A673 (cell line): Measurements from ENCODE around the gene TBX3. TPM values are rescaled to one million over a fixed set of nuclear protein-coding genes. Genes with fewer than 3 reads are reported as not detected.
"Not testable (repeated sequence)": the region's sequence is repeated elsewhere in the genome, so short reads cannot be mapped to it uniquely, and the experiment has no call there.

Source experiments
- BruUV-seq: library from RNA; stranded (reverse); fragments of 400-500 nt; replicated peaks from 2 replicates; lab custom pipeline; 2021; lab: Mats Ljungman, UMichigan
- CTCF ChIA-PET: fragments of 300-600 bp; sonication (Branson Sonifier 250); formaldehyde crosslinking; loops from one replicate; lab custom pipeline; 2022; ENCODE audit warnings: antibody characterized with exemption; lab: Charles Lee
- POLR2A ChIA-PET: fragments of 300-600 bp; sonication (Branson Sonifier 250); formaldehyde crosslinking; loops from one replicate; lab custom pipeline; 2022; ENCODE audit warnings: antibody characterized with exemption; ENCODE audit not compliant: low non-redundant PET; lab: Charles Lee
- DNase-seq: peaks from one replicate; pipeline ENCODE4 v3.0.0-alpha.2; 2015; ENCODE audit warnings: low spot score
- H3K27ac ChIP-seq: fragments of 200-600 bp; sonication (generic); 2 replicates; pipeline ENCODE4 v1.5.1; 2016; ENCODE audit warnings: mixed run types, low read depth, mild to moderate bottlenecking, mixed read lengths, antibody characterized with exemption, low read length; ENCODE audit not compliant: poor library complexity, severe bottlenecking
- H3K27me3 ChIP-seq: fragments of 200-600 bp; sonication (generic); replicated peaks from 2 replicates; pipeline ENCODE4 v1.6.1; 2017; ENCODE audit warnings: mixed run types, low read depth, mild to moderate bottlenecking, mixed read lengths, antibody characterized with exemption, low read length; ENCODE audit not compliant: insufficient read depth, poor library complexity
- H3K36me3 ChIP-seq: fragments of 200-600 bp; sonication (generic); 2 replicates; pipeline ENCODE4 v1.6.1; 2016; ENCODE audit warnings: mixed run types, mild to moderate bottlenecking, mixed read lengths, antibody characterized with exemption, low read length; ENCODE audit not compliant: insufficient read depth, poor library complexity, severe bottlenecking
- H3K4me1 ChIP-seq: fragments of 200-600 bp; sonication (generic); 2 replicates; pipeline ENCODE4 v1.6.1; 2017; ENCODE audit warnings: mixed run types, mild to moderate bottlenecking, mixed read lengths, antibody characterized with exemption, low read length; ENCODE audit not compliant: insufficient read depth, poor library complexity, severe bottlenecking
- H3K4me3 ChIP-seq: fragments of 200-600 bp; sonication (generic); 2 replicates; pipeline ENCODE4 v1.5.1; 2016; ENCODE audit warnings: low read depth, mixed run types, mild to moderate bottlenecking, mixed read lengths, low read length; ENCODE audit not compliant: poor library complexity, severe bottlenecking
- H3K9me3 ChIP-seq: fragments of 200-600 bp; sonication (generic); 2 replicates; pipeline ENCODE4 v1.6.1; 2016; ENCODE audit warnings: mixed run types, low read depth, mild to moderate bottlenecking, mixed read lengths, antibody characterized with exemption, low read length; ENCODE audit not compliant: poor library complexity, severe bottlenecking
- CTCF ChIP-seq: fragments of 300-800, 200-600 bp; sonication (generic); conservative IDR thresholded peaks from 2 replicates; pipeline ENCODE4 v1.5.1; 2017; ENCODE audit warnings: low read depth, mild to moderate bottlenecking, antibody characterized with exemption, low read length, moderate library complexity, mixed read lengths
- EZH2 ChIP-seq: fragments of 200-600 bp; sonication (generic); IDR thresholded peaks from 2 replicates; pipeline ENCODE4 v1.6.1; 2017; ENCODE audit warnings: borderline replicate concordance, low read depth, mild to moderate bottlenecking, mixed read lengths, antibody characterized with exemption, low read length; ENCODE audit not compliant: poor library complexity, severe bottlenecking
- intact Hi-C: fragments of 100-400 bp; cut with micrococcal nuclease; formaldehyde crosslinking; loops from one replicate; pipeline ENCODE4 v1.10.0; 2022; ENCODE audit not compliant: unreplicated experiment
- total RNA-seq: library from RNA; stranded (reverse); gene quantifications from 2 replicates; pipeline ENCODE4 v1.2.3, GENCODE V29; 2021

TBX3 gene
- total RNA-seq, 1 experiment from 2014 or later: 1.4 TPM

GRCh38 chr12:114726092-114726710 is 42.2 kb upstream of the TBX3 start:
- ChIA-PET CTCF (no interaction called here), POLR2A (no interaction called here)
- Histone ChIP-seq H3K27ac (no peak overlapping the region), H3K36me3 (no peaks in the 10 kb centered on the region), H3K4me1 (no peaks in the 10 kb centered on the region), H3K9me3 (no peaks in the 10 kb centered on the region), H3K27me3 (no peaks in the 10 kb centered on the region), H3K4me3 (no peak overlapping the region)
- no TSS peak for BruUV-seq
- TF ChIP-seq CTCF (no peak), EZH2 (no peak)
- DNase-seq: no peak
- intact Hi-C loops: no loop called here

- BruUV-seq, POLR2A ChIA-PET, CTCF ChIA-PET: not testable (repeated sequence)
These were observed 38.2 kb upstream of the TBX3 start for GRCh38 chr12:114722176-114722575.

GRCh38 chr12:114721266-114721665 is 37.3 kb upstream of the TBX3 start:
- Histone ChIP-seq H3K4me1 (no peaks in the 10 kb centered on the region), H3K27ac (no peak overlapping the region), H3K36me3 (no peaks in the 10 kb centered on the region), H3K4me3 (no peak overlapping the region), H3K9me3 (no peaks in the 10 kb centered on the region), H3K27me3 (no peaks in the 10 kb centered on the region)
- no TSS peak for BruUV-seq
- TF ChIP-seq CTCF: no peak
- TF ChIP-seq EZH2: no peak
- POLR2A ChIA-PET: no interaction called here
- intact Hi-C loops: no loop called here
- CTCF ChIA-PET: interaction anchor here (0.7 kb wide), 1 partner anchor 920 kb away, joined by 3 read pairs; no protein-coding TSS in a partner anchor
- DNase-seq: no peak

More at GRCh38 chr12:114722176-114722575, 38.2 kb upstream of the TBX3 start:
- H3K4me1 ChIP-seq, H3K36me3 ChIP-seq, intact Hi-C loops, H3K27ac ChIP-seq, DNase-seq, H3K27me3 ChIP-seq, H3K4me3 ChIP-seq, H3K9me3 ChIP-seq: not testable (repeated sequence)
